ENCODE data around the gene UTS2. TPM values are rescaled to one million over a fixed set of nuclear protein-coding genes. Genes with fewer than 3 reads are reported as not detected.

The UTS2 gene
- total RNA-seq, 1 experiment from 2014 or later, result not detected

GRCh38 chr1:7885513-7886404, 32.9 kb upstream of the UTS2 start (continued):
- TF ChIP-seq, protein P1, sequence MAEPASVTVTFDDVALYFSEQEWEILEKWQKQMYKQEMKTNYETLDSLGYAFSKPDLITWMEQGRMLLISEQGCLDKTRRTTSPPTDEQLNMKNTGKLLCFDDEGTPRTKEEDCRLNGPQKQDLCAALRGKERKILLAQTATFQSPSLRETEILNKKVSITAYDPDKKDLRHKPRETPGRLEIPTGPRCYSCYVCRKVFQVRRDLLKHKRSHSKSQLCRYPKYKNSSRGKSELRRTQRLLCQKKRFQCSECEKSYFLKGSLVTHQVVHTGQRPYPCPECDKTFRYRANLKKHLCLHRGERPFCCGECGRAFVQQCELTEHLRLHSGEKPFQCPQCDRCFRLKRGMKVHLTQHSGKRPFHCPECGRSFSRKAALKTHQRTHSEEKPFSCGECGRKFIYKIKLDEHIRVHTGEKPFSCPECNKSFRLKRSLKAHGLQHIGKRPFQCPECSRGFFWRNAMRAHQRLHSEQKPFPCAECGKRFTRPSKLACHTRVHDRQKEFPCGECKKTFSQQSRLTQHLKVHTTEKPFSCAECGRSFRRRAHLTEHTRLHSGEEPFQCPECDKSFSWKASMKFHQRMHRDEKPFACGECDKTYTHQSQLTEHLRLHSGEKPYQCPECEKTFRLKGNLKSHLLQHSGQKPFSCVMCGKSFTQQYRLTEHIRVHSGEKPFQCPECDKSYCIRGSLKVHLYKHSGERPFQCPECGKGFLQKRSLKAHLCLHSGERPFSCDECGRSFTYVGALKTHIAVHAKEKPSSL (CRISPR knock-in tag; conservative IDR thresholded peaks at IDR 0.05), result no peak
- TF ChIP-seq MLX (CRISPR knock-in tag; IDR thresholded peaks at IDR 0.05) (no peak), ZNF671 (CRISPR knock-in tag; IDR thresholded peaks at IDR 0.05) (no peak), MYBL2 (CRISPR knock-in tag; IDR thresholded peaks at IDR 0.05) (no peak), ZMAT4 (CRISPR knock-in tag; IDR thresholded peaks at IDR 0.05) (no peak), CREM (CRISPR knock-in tag; IDR thresholded peaks at IDR 0.05) (no peak), FOXK1 (CRISPR knock-in tag; IDR thresholded peaks at IDR 0.05) (no peak), USF2 (CRISPR knock-in tag; IDR thresholded peaks at IDR 0.05) (no peak), SOX15 (CRISPR knock-in tag; IDR thresholded peaks at IDR 0.05) (no peak), MAX (CRISPR knock-in tag; IDR thresholded peaks at IDR 0.05) (peak; percentile 39; the same call in 1 of the 2 replicates), ZNF263 (CRISPR knock-in tag; IDR thresholded peaks at IDR 0.05; ENCODE audit: low read depth) (no peak)

DNA sequence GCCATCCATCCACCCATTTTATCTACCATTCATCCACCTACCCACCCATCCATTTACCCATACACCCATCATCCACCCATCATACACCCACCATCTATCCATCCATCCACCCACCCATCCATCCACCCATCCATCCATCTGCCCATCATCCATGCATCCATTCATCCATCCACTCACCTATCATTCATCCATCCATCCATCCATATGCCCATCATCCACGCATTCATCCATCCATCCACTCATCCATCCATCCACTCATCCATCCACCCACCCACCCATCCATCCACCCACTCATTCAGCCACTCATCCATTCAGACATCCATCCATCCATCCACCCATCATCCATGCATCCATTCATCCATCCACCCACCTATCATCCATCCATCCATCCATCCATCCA, 31.9 kb upstream of the UTS2 start:
- TF ChIP-seq CREM (CRISPR knock-in tag; IDR thresholded peaks at IDR 0.05) (no peak), SMAD3 (CRISPR knock-in tag; IDR thresholded peaks at IDR 0.05; ENCODE audit: borderline replicate concordance) (no peak), USF1 (CRISPR knock-in tag; IDR thresholded peaks at IDR 0.05) (no peak), AR (CRISPR knock-in tag; IDR thresholded peaks at IDR 0.05) (no peak), SOX15 (CRISPR knock-in tag; IDR thresholded peaks at IDR 0.05) (no peak), FOXJ3 (CRISPR knock-in tag; IDR thresholded peaks at IDR 0.05; ENCODE audit: borderline replicate concordance) (no peak), NR3C1 (CRISPR knock-in tag; conservative IDR thresholded peaks at IDR 0.05; ENCODE audit: low read depth) (no peak), ATF1 (CRISPR knock-in tag; IDR thresholded peaks at IDR 0.05) (no peak)
- TF ChIP-seq, protein P2, sequence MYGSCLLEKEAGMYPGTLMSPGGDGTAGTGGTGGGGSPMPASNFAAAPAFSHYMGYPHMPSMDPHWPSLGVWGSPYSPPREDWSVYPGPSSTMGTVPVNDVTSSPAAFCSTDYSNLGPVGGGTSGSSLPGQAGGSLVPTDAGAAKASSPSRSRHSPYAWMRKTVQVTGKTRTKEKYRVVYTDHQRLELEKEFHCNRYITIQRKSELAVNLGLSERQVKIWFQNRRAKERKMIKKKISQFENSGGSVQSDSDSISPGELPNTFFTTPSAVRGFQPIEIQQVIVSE (CRISPR knock-in tag; IDR thresholded peaks at IDR 0.05; ENCODE audit: borderline replicate concordance), result no peak
- DNase-seq (ENCODE audit: low spot score) (no peak), ATAC-seq (no peak)
- H3K27ac Mint-ChIP-seq, result no peak overlapping the region
- CTCF ChIA-PET, result no interaction called here
- POLR2A ChIA-PET, result no interaction called here
- H3K4me1 Mint-ChIP-seq, result no peaks in the 10 kb centered on the region
- H3K9me3 Mint-ChIP-seq, result peaks cover 8% of the 10 kb centered on the region
- H3K4me3 Mint-ChIP-seq, result no peak overlapping the region
- H3K36me3 Mint-ChIP-seq, result no peaks in the 10 kb centered on the region
- peaks cover 3% of the 10 kb centered on the region; the same call in 1 of the 2 replicates for H3K27me3 Mint-ChIP-seq (ENCODE audit: low read depth)

Data from WTC11 (cell line).